Left colon (tissue), 2 donors: ENCODE measurements around the gene LIPM. TPM values are rescaled to one million over a fixed set of nuclear protein-coding genes. Genes with fewer than 3 reads are reported as not detected.

ENCODE experiments used
- ATAC-seq: fragments of 200-7000 bp; cut with Tn5 transposase; one replicate; pipeline ENCODE4 v1.9.1; 2020; ENCODE audit warnings: mild to moderate bottlenecking, moderate library complexity
- DNase-seq, 2 donors: peaks; one replicate each; pipeline ENCODE4 v3.0.0-alpha.2; 2020
- intact Hi-C, 2 donors: fragments of 100-400 bp; cut with DNase I in 1 of 2; cut with micrococcal nuclease in 1 of 2; formaldehyde crosslinking; loops; one replicate each; pipeline versions ENCODE4 v1.11.2 to v1.14.0; 2022; cut with DNase I, micrococcal nuclease
- total RNA-seq, 2 donors: library from RNA; stranded (reverse); fragmentation: NEBNext Ultra II Directional; extraction: Animal tissue kit (Norgen Biotek cat#: 25700); gene quantifications; one replicate each; pipeline ENCODE4 v1.2.1, GENCODE V29; 2021
- donor health status: DM: no; HTN: no; CAD: no.
- donor health status: DM: yes; HTN: yes; CAD: no.

The LIPM gene
- total RNA-seq, 2 donors from 2014 or later, result not detected

GRCh38 chr10:88794731-88795130 lies 7.8 kb upstream of the LIPM start:
- ATAC-seq, result no peak
- DNase-seq, result no peak
- intact Hi-C loops, result no loop called here

- intact Hi-C loops, result no loop called here
- no peak for DNase-seq
- no peak for ATAC-seq
These were observed 2.1 kb upstream of the LIPM start for GRCh38 chr10:88800152-88801125.

- intact Hi-C loops, result no loop called here
- DNase-seq (no peak), ATAC-seq (no peak)
These were observed 1.1 kb downstream of the LIPM start for GRCh38 chr10:88803641-88804040.

- ATAC-seq (no peak), DNase-seq (no peak)
- intact Hi-C loops, result no loop called here
These were observed 1.7 kb downstream of the LIPM start for GRCh38 chr10:88804083-88804812.

- intact Hi-C loops, result no loop called here
- DNase-seq, result no peak
- ATAC-seq, result no peak
These were observed 2.8 kb downstream of the LIPM start for GRCh38 chr10:88805361-88805760.

GRCh38 chr10:88805924-88806323 lies 3.4 kb downstream of the LIPM start:
- DNase-seq (no peak), ATAC-seq (no peak)
- intact Hi-C loops, result no loop called here

- no peak for DNase-seq
- intact Hi-C loops, result no loop called here
- no peak for ATAC-seq
These were observed 7.1 kb downstream of the LIPM start for GRCh38 chr10:88809621-88810020.

- DNase-seq (peak; percentile 9 to 25), ATAC-seq (peak; percentile 80)
- intact Hi-C loops, result no loop called here
These were observed 7.8 kb downstream of the LIPM start for GRCh38 chr10:88810196-88810961.

- DNase-seq (no peak), ATAC-seq (no peak)
- intact Hi-C loops, result no loop called here
These were observed 10.7 kb downstream of the LIPM start for GRCh38 chr10:88813200-88813599.

GRCh38 chr10:88819290-88819689 lies 16.8 kb downstream of the LIPM start:
- ATAC-seq (no peak), DNase-seq (no peak)
- intact Hi-C loops, result no loop called here

- no peak for ATAC-seq
- intact Hi-C loops, result no loop called here
- no peak for DNase-seq
These were observed 18.3 kb downstream of the LIPM start for GRCh38 chr10:88820748-88821401.

GRCh38 chr10:88826388-88826787 lies 23.9 kb downstream of the LIPM start:
- DNase-seq (no peak), ATAC-seq (no peak)
- intact Hi-C loops, result no loop called here

GRCh38 chr10:88827671-88828070 lies 25.1 kb downstream of the LIPM start:
- intact Hi-C loops, result no loop called here
- ATAC-seq (no peak), DNase-seq (no peak)

GRCh38 chr10:88828310-88828709 lies 25.8 kb downstream of the LIPM start:
- DNase-seq (no peak), ATAC-seq (no peak)
- intact Hi-C loops, result no loop called here

- DNase-seq, result no peak
- ATAC-seq, result no peak
- intact Hi-C loops, result loop anchor here (10.0 kb wide), 2 partner anchors 104 to 194 kb away; no protein-coding TSS in a partner anchor
These were observed 28.2 kb downstream of the LIPM start for GRCh38 chr10:88830643-88831268.

- intact Hi-C loops, result loop anchor here (10.0 kb wide), 2 partner anchors 103 to 193 kb away; no protein-coding TSS in a partner anchor
- ATAC-seq, result no peak
- no peak for DNase-seq
These were observed 29.2 kb downstream of the LIPM start for GRCh38 chr10:88831709-88832108.

- intact Hi-C loops, result loop anchor here (10.0 kb wide), 2 partner anchors 102 to 192 kb away; no protein-coding TSS in a partner anchor
These were observed 29.8 kb downstream of the LIPM start for GRCh38 chr10:88832376-88832775.

GRCh38 chr10:88833156-88833555 lies 30.6 kb downstream of the LIPM start:
- ATAC-seq (no peak), DNase-seq (no peak)
- intact Hi-C loops, result loop anchor here (10.0 kb wide), 2 partner anchors 102 to 192 kb away; no protein-coding TSS in a partner anchor

More at GRCh38 chr10:88832376-88832775, 29.8 kb downstream of the LIPM start:
- DNase-seq, result no peak
- ATAC-seq, result no peak
